ENCODE results near the gene EIF4E1B.

DNA sequence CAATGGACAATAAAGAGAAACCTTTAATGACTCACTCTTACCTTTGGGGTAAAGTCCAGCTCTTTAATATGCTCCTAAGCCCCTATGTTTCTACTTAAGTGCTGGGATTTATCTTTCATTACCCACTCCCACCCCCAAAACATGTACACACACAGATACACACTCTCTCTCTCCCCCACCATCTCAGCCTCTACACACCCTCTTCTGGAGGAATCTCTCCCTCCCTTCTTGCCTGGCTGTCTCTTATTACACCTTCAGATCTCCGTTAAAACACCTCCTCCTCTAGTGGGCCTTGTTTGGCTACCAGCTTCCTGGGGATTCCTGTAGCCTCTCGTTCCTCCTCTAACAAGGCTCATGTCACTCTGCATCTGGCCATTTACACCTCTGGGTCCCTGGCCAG is 27.4 kb upstream of the EIF4E1B start:
- TF ChIP-seq EZH2 (IDR thresholded peaks at IDR 0.05; ENCODE audit: insufficient read depth, poor library complexity, severe bottlenecking) (no peak), EZH2phosphoT487 (IDR thresholded peaks at IDR 0.05; ENCODE audit: insufficient read depth, low read depth) (no peak)

All from GM23248 (cell line).